ENCODE results near the gene PLCH1. TPM values are rescaled to one million over a fixed set of nuclear protein-coding genes. Genes with fewer than 3 reads are reported as not detected.

Gene PLCH1
- total RNA-seq, 2 experiments from 2014 or later: 0.16 to 0.26 TPM

DNA sequence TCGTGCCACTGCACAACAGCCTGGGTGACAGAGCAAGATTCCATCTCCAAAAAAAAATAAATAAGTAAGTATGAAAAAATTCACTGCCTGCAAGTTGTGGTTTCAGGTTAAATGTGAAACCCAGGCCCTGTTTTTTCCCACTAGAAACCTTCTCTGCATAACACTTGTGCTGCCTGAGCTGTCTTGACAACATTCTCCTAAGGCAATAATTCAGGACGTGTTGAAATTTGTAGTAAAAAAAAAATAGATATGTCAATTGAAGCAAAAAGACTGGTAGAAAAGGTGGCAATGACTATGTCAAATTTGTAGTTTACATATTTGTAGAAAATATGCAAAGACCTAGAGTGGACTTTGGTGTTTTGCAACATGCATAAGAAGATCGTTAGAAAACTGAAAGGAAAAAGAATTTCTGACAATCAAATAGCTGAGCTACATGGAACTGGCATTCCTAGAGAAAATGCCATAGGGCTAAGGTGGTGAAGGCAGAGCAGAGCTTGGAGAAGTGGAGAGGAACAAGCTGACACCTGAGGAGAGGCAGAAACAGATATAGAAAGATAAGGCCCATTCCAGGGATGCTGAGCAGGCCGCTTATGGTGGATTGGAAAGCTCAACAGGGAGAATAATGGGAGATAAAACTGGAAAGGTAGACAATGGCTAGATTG, 150.2 kb downstream of the PLCH1 start:
- no peak for DNase-seq
- ATAC-seq: no peak
- Mint-ChIP-seq H3K9me3 (ENCODE audit: low read depth) (no peaks in the 10 kb centered on the region), H3K36me3 (ENCODE audit: low read depth) (no peaks in the 10 kb centered on the region), H3K4me3 (no peak overlapping the region), H3K4me1 (no peaks in the 10 kb centered on the region), H3K27me3 (peaks cover 3% of the 10 kb centered on the region), H3K27ac (no peak overlapping the region)
- ChIA-PET CTCF (no interaction called here), POLR2A (no interaction called here)
- intact Hi-C loops (cut with DNase I, micrococcal nuclease): no loop called here

DNA sequence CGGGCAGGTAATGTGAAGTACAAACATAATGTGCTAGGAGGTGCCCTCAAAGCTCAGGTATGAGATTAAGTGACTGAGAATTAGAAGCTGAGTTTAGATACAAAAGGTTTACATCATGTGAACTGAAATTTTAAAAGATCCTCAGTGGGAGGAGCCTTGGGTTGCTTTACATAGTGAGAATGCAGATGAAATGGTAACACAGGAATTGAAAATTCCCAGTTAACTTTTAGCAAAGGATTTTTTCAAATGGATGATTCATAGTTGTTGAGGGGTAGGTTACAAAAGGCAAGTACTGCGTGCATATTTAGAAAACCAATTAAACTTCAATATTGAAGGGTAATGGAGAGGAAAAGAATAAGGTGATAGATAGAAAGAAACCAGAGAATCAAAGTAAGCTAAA, 157.3 kb downstream of the PLCH1 start:
- ChIA-PET POLR2A (no interaction called here), CTCF (interaction anchor here (0.6 kb wide), 1 partner anchor 161 kb away, joined by 3 read pairs; no protein-coding TSS in a partner anchor)
- H3K4me1 Mint-ChIP-seq: no peaks in the 10 kb centered on the region
- intact Hi-C loops (cut with DNase I, micrococcal nuclease): no loop called here
- no peaks in the 10 kb centered on the region for H3K36me3 Mint-ChIP-seq (ENCODE audit: low read depth)
- DNase-seq: no peak
- H3K27me3 Mint-ChIP-seq: no peaks in the 10 kb centered on the region
- no peak overlapping the region for H3K27ac Mint-ChIP-seq
- H3K4me3 Mint-ChIP-seq: no peak overlapping the region
- H3K9me3 Mint-ChIP-seq (ENCODE audit: low read depth): no peaks in the 10 kb centered on the region
- no peak for ATAC-seq

DNA sequence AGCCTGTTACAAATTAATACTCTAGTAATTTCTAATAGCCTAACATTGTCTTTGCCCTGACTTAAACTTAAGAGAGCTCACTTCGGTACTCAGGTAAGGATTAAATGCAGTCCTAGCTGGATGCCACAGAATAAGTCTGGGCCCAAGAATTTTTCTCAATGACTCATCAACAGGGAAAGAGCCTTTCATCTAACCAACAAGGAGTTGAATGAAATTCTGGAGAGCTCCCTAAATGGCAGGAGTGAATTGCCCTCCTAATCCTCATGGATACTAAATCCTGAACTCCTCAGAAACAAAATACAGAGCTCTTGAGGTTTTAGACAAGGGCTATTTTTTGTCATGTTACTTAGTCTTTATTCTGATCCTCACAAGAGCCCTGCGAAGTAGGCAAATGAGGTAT, 159.5 kb downstream of the PLCH1 start:
- CTCF ChIA-PET: no interaction called here
- ATAC-seq (no peak), DNase-seq (no peak)
- POLR2A ChIA-PET: no interaction called here
- Mint-ChIP-seq H3K4me1 (peaks cover 2% of the 10 kb centered on the region), H3K27ac (no peak overlapping the region), H3K4me3 (no peak overlapping the region), H3K27me3 (peaks cover 2% of the 10 kb centered on the region), H3K9me3 (ENCODE audit: low read depth) (no peaks in the 10 kb centered on the region), H3K36me3 (ENCODE audit: low read depth) (no peaks in the 10 kb centered on the region)
- intact Hi-C loops (cut with DNase I, micrococcal nuclease): no loop called here

DNA sequence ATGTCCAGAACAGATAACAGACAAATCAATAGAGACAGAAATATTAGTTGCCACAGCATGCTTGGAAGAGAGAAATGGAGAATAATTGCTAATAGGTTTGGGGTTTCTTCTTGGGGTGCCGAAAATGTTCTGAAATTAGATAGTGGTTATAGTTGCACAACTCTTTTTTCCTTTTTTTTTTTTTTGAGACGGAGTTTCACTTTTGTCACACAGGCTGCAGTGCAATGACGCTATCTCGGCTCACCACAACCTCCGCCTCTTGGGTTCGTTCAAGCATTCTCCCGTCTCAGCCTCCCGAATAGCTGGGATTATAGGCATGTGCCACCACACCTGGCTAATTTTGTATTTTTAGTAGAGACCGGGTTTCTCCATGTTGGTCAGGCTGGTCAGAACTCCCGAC, 163.3 kb downstream of the PLCH1 start:
- POLR2A ChIA-PET: no interaction called here
- CTCF ChIA-PET: interaction anchor here (0.6 kb wide), 1 partner anchor 16 kb away, joined by 3 read pairs; no protein-coding TSS in a partner anchor

DNA sequence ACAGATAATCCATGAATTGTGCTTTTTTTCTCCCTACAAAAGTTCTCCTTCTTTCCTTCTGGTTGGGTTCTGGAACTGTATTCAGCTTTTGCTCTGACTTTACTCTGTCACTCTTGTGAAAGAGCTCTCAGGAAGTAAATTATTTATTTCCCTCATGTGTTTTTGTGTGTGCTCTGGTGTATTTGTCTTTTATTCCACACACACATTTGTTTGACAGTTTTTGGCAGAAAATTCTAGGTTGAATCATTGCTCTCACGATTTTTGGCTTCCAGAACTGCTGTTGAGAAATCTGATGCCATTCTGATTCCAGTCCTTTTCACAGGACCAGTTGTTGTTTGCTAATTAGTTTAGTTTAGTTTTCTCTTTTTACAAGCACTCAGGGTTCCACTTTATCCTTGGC, 172.8 kb downstream of the PLCH1 start:
- Mint-ChIP-seq H3K9me3 (ENCODE audit: low read depth) (no peaks in the 10 kb centered on the region), H3K4me1 (no peaks in the 10 kb centered on the region), H3K27me3 (peaks cover 2% of the 10 kb centered on the region), H3K27ac (no peak overlapping the region), H3K4me3 (no peak overlapping the region), H3K36me3 (ENCODE audit: low read depth) (no peaks in the 10 kb centered on the region)
- POLR2A ChIA-PET: no interaction called here
- DNase-seq: no peak
- ATAC-seq: no peak
- CTCF ChIA-PET: no interaction called here
- intact Hi-C loops (cut with DNase I, micrococcal nuclease): no loop called here

More for the DNA sequence above, 163.3 kb downstream of the PLCH1 start:
- no peaks in the 10 kb centered on the region for H3K9me3 Mint-ChIP-seq (ENCODE audit: low read depth)
- ATAC-seq (no peak), DNase-seq (peak; percentile 16)
- H3K27me3 Mint-ChIP-seq: peaks cover 2% of the 10 kb centered on the region
- H3K27ac Mint-ChIP-seq: no peak overlapping the region
- H3K36me3 Mint-ChIP-seq (ENCODE audit: low read depth): no peaks in the 10 kb centered on the region
- H3K4me3 Mint-ChIP-seq: no peak overlapping the region
- peaks cover 2% of the 10 kb centered on the region for H3K4me1 Mint-ChIP-seq
- intact Hi-C loops (cut with DNase I, micrococcal nuclease): no loop called here

DNA sequence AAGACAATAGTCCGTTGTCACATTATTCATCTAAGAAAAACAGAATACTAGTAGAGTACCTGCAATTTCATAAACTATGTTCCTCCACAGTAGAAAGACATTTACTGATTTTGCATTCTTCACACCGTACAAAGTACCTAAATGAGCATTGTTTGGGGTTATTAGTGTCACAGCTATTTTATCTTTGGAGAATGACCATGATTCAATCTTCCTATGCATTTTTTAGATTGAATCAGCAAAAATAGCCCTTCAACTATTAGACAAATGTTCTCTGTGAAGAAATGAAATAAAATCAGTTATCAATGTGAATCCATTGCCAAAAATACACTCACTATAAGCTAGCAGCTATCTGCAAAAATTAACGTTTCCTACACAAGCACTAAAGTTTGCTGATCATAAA, 176.6 kb downstream of the PLCH1 start:
- Mint-ChIP-seq H3K4me3 (no peak overlapping the region), H3K27me3 (peaks cover 2% of the 10 kb centered on the region), H3K27ac (no peak overlapping the region), H3K4me1 (no peaks in the 10 kb centered on the region), H3K36me3 (ENCODE audit: low read depth) (no peaks in the 10 kb centered on the region), H3K9me3 (ENCODE audit: low read depth) (no peaks in the 10 kb centered on the region)
- DNase-seq: no peak
- ChIA-PET CTCF (no interaction called here), POLR2A (no interaction called here)
- intact Hi-C loops (cut with DNase I, micrococcal nuclease): no loop called here
- no peak for ATAC-seq

DNA sequence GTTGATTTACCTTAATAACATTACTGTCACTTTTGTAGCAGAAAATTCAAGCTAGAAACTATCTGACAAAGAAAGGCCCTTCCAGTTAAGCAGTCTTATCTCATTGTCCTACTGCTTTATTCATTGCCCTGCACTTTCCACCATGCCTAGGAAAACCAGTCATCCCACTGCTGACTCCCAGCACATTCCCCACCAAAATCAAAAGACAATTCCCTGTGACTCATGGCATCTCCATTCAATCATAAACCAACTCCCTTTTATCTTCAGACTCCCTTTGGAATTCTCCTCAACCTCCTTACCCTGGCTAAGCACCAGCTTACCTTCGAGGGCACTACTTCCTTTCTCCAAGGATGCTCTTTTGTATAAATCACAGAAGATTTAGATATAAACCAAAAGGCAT, 184.3 kb downstream of the PLCH1 start:
- ATAC-seq (no peak), DNase-seq (no peak)
- Mint-ChIP-seq H3K27ac (no peak overlapping the region), H3K4me3 (no peak overlapping the region), H3K4me1 (peaks cover 1% of the 10 kb centered on the region), H3K9me3 (ENCODE audit: low read depth) (no peaks in the 10 kb centered on the region), H3K27me3 (no peaks in the 10 kb centered on the region), H3K36me3 (ENCODE audit: low read depth) (no peaks in the 10 kb centered on the region)
- ChIA-PET POLR2A (no interaction called here), CTCF (interaction anchor here (0.6 kb wide), 1 partner anchor 1984 kb away, joined by 3 read pairs; no protein-coding TSS in a partner anchor)
- intact Hi-C loops (cut with DNase I, micrococcal nuclease): no loop called here

DNA sequence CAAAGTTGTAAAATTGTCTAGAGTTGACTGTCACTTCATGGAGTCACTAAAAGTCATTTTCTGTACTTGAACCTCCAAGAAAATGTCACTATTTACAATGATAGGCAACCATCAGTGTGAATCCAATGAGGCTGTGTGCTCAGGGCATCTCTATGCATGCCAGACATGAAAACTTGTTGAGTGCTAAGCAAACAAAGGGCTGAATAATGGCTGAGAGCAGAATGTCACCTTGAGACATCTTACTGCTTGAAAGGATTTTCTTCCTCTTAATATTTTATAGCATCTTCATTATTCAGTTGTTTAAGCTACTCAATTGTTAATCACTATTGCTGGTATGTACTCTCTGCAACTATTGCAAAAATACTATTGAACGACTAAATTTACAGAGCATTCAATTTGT, 184.7 kb downstream of the PLCH1 start:
- no peak for DNase-seq
- no peaks in the 10 kb centered on the region for H3K27me3 Mint-ChIP-seq
- CTCF ChIA-PET: interaction anchor here (0.7 kb wide), 1 partner anchor 1255 kb away, joined by 3 read pairs; no protein-coding TSS in a partner anchor
- no peaks in the 10 kb centered on the region for H3K9me3 Mint-ChIP-seq (ENCODE audit: low read depth)
- POLR2A ChIA-PET: no interaction called here
- H3K27ac Mint-ChIP-seq: no peak overlapping the region
- H3K36me3 Mint-ChIP-seq (ENCODE audit: low read depth): no peaks in the 10 kb centered on the region
- H3K4me1 Mint-ChIP-seq: peaks cover 6% of the 10 kb centered on the region
- ATAC-seq: no peak
- intact Hi-C loops (cut with DNase I, micrococcal nuclease): no loop called here
- H3K4me3 Mint-ChIP-seq: no peak overlapping the region

DNA sequence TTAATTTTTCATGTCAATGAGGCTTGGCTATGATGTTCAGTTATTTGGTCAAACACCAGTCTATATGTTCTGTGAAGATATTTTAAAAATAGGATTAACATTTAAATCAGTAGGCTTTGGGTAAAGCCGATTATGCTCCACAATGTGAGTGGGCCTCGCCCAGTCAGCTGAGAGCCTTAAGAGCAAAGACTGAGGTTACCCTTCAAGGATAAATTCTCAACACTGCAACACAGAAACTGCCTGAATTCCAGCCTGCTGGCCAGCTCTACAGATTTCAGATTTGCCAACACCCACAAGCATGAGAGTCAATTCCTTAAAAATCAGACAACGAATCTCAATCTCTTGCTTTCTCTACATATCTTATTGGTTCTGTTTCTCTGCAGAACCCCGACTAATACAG, 188.3 kb downstream of the PLCH1 start:
- DNase-seq (no peak), ATAC-seq (no peak)
- intact Hi-C loops (cut with DNase I, micrococcal nuclease): no loop called here
- no peak overlapping the region for H3K27ac Mint-ChIP-seq
- no peaks in the 10 kb centered on the region for H3K27me3 Mint-ChIP-seq
- no peaks in the 10 kb centered on the region for H3K9me3 Mint-ChIP-seq (ENCODE audit: low read depth)
- no peak overlapping the region for H3K4me3 Mint-ChIP-seq
- ChIA-PET POLR2A (no interaction called here), CTCF (interaction anchor here (0.7 kb wide), 1 partner anchor 9 kb away, joined by 3 read pairs; no protein-coding TSS in a partner anchor)
- no peaks in the 10 kb centered on the region for H3K36me3 Mint-ChIP-seq (ENCODE audit: low read depth)
- peaks cover 25% of the 10 kb centered on the region for H3K4me1 Mint-ChIP-seq

DNA sequence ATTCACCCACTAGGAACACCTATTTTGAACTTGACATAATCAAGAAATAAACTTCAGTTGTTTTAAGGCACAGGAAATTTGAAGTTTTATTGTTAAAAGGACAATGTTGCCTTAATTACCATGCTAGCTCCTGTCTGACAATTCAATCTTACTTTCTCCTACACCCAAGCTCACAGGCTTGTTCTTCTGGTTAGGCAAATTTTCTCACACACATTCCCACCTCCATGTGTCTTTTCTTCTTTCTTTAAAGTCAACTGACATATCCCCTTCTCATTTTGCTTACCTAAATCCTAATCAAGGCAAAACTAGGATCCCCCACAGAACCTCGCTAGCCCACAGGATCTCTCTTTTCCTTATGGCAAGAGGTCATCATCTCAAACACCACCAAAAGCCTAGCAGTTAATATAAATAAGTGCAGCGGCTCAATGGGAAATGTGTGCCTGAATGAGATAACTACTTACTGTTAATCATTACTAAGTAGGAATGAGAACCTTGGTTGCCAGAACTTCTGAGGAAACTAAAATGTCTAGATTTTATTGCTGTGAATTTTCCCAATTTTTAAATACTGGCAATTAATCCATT, 189.3 kb downstream of the PLCH1 start:
- Mint-ChIP-seq H3K4me3 (no peak overlapping the region), H3K4me1 (peaks cover 25% of the 10 kb centered on the region), H3K9me3 (ENCODE audit: low read depth) (no peaks in the 10 kb centered on the region), H3K36me3 (ENCODE audit: low read depth) (no peaks in the 10 kb centered on the region), H3K27ac (no peak overlapping the region), H3K27me3 (no peaks in the 10 kb centered on the region)
- ATAC-seq (no peak), DNase-seq (no peak)
- intact Hi-C loops (cut with DNase I, micrococcal nuclease): no loop called here
- POLR2A ChIA-PET: no interaction called here
- CTCF ChIA-PET: no interaction called here

DNA sequence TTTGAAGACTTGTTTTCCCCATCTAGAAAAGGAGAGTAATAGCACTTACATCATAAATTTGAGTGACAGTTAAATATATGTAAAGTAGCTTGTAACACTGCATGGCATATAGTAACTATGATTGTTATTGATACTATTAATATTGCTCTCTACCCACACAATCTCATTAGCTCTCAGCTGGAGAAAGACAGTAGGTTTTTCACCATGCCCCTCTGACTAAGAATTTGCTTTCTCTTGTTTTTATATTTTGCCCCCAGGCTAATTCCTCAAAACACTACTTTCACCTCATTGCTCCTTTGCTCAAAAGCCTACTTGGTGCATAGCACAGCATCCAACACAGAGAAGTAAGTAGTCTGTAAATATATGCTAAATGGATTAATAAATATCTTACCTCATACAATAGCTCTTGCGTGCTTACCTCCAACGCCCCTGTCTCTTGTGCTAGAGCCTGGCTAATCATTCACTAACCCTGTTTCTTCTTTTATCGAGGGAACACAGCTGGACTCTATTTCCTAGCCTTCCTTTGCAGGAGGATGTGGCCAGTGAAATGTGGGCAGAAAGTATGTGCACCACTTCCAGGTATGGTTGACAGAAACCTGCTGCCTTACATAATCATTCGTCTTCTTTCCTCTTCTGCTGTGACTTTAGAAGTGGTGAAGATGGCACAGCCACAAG, 190.0 kb downstream of the PLCH1 start:
- intact Hi-C loops (cut with DNase I, micrococcal nuclease): no loop called here
- Mint-ChIP-seq H3K27ac (no peak overlapping the region), H3K9me3 (ENCODE audit: low read depth) (no peaks in the 10 kb centered on the region), H3K4me3 (no peak overlapping the region), H3K27me3 (no peaks in the 10 kb centered on the region), H3K36me3 (ENCODE audit: low read depth) (no peaks in the 10 kb centered on the region), H3K4me1 (peaks cover 25% of the 10 kb centered on the region)
- ATAC-seq: no peak
- DNase-seq: peak; percentile 12
- ChIA-PET CTCF (no interaction called here), POLR2A (no interaction called here)

DNA sequence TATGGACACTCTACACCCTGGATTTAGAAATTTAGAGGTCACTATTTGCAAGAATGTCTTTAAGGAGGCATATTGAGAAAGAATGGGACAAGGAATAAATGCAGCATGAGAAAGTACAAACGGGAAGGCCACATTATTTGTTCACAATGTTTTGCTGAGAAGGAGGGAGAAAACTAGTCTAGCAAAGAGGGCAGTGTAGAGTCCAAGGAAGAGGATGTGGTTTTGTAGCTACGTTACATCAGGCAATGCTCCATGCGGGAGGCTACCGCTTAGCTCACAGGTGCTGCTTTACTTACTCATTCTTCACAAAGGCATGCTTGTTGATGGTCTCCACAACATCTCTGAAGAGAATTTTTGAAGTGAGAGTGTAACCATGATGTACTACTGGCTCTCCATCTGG, 191.1 kb downstream of the PLCH1 start:
- DNase-seq: peak; percentile 34
- H3K27ac Mint-ChIP-seq: peak overlapping the region; percentile 17
- ChIA-PET CTCF (no interaction called here), POLR2A (no interaction called here)
- H3K27me3 Mint-ChIP-seq: no peaks in the 10 kb centered on the region
- H3K9me3 Mint-ChIP-seq (ENCODE audit: low read depth): no peaks in the 10 kb centered on the region
- intact Hi-C loops (cut with DNase I, micrococcal nuclease): no loop called here
- H3K36me3 Mint-ChIP-seq (ENCODE audit: low read depth): no peaks in the 10 kb centered on the region
- H3K4me3 Mint-ChIP-seq: no peak overlapping the region
- ATAC-seq: peak; percentile 80
- peaks cover 36% of the 10 kb centered on the region for H3K4me1 Mint-ChIP-seq

Data from activated CD4-positive, alpha-beta T cell treated with anti-CD3 and anti-CD28 coated beads for 36 hours (primary cell).